Activated T-cell treated with anti-CD3 and anti-CD28 coated beads, Interleukin-2, amount 50 U/mL, for 1 hour (primary cell): ENCODE measurements around the gene SP140L.
"Not testable (repeated sequence)": the region's sequence is repeated elsewhere in the genome, so short reads cannot be mapped to it uniquely, and the experiment has no call there.

ENCODE experiments used
- DNase-seq: peaks from one replicate; pipeline ENCODE4 v3.0.0-alpha.2; 2020

Gene SP140L

DNA sequence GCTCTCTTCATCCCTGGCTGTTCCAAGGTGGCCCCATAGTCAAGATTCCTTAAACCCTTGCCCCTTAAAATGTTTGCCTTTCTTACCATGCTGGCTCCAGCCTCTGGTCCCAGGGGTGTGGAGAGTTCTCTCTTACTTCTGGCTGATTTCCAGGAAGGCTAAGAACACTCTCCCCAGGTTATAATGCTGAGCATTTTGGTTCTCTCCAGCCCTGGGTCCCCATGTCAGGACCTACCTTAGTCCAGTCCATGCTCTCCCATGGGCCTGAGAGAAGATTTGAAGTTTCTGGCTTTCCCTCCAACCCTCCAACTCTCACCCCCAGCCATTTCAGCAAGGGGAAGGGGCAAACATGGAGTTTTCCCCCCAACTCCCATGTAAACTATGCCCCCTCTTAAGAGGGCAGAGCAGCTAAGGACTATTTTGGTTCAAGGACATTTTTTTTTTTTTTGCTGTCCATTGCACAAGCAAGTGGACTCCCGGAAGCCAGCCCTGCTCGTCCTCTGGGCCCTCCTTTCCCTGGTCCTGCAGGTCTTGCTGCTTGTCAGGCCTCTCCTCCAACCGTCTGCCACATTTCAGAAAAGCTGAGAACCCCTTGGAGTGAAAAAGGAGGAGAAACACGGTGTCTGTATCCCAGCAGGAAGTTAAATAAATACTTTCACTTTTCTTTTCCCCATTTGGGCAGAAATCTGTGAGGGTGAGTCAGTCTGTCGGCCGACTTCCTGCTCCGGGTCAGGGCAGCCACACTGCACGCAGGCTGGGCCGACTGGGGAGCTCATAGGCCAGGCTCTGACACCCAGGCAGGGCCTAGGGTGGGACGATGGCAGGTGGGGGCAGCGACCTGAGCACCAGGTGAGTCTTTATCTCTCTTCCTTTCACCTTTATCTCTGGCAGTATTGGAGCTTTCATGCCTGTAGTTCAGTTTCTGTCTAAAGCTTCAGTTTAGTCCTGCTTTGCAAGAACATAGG, at the start of gene SP140L:
Gene SP140L, plus strand, starts transcription at position 741 of the 965 bp plus-strand sequence. Its CDS starts 77 bp downstream, at position 818.
- DNase-seq, result peak; percentile 78

DNA sequence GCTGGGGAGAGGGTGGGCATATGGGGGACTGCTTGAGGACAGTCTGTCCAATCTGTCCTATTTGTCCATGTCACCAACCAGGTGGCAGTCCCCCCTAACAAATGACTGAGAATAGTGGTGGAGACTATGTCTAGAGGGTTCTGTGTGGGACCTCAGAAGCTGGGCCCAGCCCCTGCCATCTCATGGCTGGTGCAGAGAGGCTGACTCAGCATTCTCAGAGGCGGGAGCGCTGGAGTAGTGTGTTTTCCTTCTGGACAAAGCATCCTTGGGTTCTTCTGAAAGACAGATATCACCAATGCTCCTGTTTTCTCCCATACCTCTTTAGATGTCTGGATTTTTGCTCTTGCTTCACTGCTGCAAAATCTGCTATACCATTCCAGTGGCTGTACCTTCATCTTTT, 44.1 kb upstream of the SP140L start:
- DNase-seq, result no peak

- DNase-seq, result no peak
These were observed 40.9 kb upstream of the SP140L start for GRCh38 chr2:230286048-230286447.

GRCh38 chr2:230289311-230289710, 37.7 kb upstream of the SP140L start:
- DNase-seq, result not testable (repeated sequence)

DNA sequence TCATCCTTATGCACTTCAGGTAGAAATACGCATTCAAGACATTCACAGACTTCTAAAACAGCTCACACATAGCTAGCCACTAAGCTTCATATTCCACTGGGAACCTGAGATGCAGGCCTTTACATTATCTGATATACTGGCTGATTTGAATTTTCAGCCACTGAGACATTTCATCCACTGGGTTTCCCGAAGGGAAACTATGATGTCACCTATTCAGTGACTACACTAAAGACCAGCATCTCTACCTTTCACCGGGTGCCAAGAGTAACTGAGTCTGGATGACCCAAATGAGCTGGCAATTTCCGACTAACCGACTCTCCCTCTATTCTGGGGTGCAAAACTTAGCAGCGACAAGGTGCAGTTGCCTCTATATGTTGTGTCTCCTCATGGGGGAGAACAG, 31.8 kb upstream of the SP140L start:
- DNase-seq, result no peak

DNA sequence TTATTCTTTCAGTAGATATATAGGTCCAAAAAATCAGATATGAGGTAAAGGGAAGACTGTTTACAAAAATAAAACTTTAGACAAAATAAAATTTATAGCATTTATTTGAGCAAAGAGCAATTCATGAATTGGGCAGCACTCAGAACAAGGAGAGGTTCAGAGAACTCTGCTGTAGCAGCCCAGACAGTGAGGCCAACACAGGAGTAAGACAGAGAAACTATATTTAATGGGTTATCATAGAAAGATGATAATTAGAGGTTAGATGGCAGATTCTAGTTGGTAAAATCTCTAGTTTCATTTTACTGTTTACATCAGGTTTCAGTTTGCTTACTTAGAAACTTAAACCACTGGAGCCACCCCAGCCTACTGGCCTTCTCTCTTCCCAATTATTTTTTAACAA, 30.1 kb upstream of the SP140L start:
- no peak for DNase-seq

DNA sequence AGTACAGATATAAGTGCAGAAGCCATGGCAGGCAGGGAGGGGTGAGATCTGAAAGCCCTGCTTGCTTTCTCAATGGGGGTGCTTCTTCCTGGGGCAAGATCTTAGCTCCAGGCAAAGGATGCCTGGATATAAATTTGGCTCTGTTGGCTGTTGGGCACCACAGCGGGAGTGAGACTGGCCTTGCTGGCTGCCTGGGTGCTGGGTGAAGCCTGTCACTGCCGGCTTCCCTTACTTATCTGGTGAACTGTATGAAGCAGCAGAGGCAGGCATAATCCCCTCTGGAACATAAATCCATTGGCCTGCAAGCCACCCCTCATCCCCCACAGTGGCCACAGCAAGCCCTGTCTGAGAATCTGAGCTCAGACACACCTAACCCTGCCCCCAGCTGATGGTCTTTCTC, 27.4 kb upstream of the SP140L start:
- no peak for DNase-seq

DNA sequence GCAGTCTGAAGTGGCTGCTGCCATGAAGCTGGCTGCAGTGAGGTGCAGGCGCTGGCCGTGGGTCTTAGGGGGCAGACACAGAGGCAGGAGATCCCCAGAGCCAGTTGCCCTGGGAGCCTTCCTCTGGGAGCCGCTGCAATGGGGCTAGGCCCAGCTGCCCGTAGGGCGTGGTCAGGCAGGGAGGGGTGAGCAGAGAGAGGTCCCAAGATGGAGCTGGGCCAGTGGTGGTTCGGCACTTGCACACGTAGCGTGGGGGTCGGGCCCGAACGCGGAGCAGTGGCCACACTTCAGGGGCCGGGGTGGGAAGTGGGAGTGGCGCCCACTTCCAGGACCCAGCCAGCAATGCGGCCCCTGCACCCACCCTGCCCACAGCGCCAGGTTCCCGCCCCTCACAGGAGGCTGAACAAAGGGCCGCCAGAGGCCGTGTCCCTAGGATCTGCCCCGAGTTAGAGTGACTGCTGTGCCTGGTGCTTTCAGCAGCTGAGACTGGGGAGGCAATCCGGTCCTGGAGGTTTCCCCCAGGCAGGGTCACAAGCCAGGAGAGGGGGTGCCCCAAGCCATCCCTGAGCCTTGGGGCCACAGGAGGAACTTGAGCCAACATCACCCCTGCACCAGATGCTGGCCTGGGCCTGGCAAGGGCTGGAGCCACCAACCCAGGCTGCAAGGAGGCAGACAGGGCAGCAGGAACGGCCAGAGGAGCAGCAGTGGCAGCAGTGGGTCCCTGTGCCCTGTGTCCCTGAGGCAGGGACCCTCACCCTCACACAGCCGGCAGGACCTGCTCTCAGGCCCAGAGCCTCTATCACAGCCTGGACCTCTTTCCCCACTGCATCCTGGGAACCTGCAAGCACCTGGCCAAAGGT, 21.3 kb upstream of the SP140L start:
- no peak for DNase-seq

GRCh38 chr2:230306474-230306873, 20.5 kb upstream of the SP140L start:
- no peak for DNase-seq

- DNase-seq, result no peak
These were observed 19.5 kb upstream of the SP140L start for GRCh38 chr2:230307485-230307884.

DNA sequence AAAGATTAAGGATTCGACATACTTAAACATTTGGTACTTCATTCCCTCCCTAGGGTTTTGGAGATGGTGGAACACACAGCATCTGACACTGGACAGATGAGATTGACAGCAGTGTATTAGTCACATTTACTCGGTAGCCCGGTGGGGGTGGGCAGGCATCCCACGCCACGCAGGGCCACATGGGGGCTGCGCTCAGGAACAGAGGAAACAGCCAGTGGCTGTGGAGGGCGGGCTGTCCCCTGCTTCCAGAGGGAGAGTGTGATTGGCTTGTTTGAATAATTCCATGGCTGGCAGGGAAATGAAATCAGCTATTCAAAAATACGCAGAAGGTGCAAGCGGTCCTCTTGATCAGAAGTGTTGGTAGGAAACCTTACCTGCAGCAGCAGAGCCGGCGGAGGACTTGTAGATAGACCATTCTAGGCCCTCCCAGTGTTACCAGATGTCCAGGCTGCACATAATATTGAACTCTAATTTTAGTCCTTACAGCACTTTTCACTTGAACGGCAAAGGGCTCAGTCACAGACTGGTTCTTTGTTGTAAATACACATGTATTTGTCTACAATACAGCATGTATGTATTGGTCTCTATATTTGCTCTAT, 18.5 kb upstream of the SP140L start:
- DNase-seq, result no peak

GRCh38 chr2:230310792-230311191, 16.2 kb upstream of the SP140L start:
- not testable (repeated sequence) for DNase-seq

DNA sequence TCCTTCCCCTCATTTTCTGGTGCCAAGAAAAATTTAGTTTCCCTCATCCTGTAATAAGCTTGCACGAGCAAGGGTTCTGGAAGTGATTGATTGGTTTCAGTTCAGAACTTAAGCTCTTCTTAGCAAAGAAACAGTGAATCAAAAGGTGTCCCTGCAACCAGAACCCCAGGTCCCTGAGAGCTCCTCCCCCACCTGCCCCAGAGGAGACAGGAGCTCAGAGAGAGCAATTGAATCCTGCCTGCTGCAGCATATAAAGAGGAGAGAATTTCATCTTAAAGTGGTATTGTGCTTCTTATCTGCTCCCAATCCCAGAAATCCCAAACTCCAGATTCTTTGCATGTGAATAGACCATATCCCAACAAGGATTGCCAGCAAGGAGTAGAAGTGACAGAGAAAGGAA, 15.4 kb upstream of the SP140L start:
- DNase-seq, result not testable (repeated sequence)

GRCh38 chr2:230312638-230313037, 14.4 kb upstream of the SP140L start:
- no peak for DNase-seq

- no peak for DNase-seq
These were observed 9.6 kb upstream of the SP140L start for GRCh38 chr2:230317366-230317765.

- no peak for DNase-seq
These were observed 8.5 kb upstream of the SP140L start for GRCh38 chr2:230318190-230319121.

GRCh38 chr2:230319211-230319862, 7.7 kb upstream of the SP140L start:
- DNase-seq, result peak; percentile 59

GRCh38 chr2:230321031-230321430, 6.0 kb upstream of the SP140L start:
- DNase-seq, result no peak

DNA sequence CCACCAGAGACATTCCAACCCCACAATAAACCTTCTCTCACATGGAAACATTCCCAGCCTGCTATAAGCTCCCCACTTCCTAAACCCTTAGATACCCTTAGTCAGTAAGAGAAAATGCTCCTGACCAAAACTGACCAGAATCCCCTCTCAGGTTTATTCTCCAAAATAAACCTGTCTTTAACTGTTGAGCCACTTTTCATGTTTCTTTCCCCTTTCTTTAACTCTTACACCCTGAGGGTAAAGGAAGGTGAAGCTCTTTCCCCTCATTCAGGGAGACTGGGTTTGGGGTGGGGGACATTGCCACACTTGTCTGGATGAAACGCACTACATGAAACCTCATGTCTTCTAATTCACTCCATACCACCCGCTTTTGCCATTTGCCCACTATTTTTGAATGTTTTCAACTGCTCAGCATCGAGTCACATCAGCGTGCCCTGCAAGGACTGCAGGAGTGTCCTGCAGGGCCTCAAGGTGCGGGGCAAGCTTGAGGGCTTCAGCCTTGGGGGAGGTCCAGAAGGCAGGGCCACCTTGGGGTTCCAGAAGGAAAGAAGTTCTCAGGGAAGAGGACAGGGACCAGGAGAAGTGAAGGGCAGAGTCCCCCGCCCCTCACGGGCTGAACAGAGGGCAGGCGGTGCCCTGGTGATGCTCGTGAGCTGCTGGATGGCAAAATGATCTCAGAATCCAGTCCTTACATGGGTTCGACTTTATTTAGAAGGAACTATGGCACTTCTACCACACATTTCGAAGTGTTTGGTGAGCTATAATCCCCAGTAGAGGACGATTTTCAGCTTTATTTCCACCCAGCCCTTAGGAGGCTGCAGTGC, 4.2 kb upstream of the SP140L start:
- no peak for DNase-seq

DNA sequence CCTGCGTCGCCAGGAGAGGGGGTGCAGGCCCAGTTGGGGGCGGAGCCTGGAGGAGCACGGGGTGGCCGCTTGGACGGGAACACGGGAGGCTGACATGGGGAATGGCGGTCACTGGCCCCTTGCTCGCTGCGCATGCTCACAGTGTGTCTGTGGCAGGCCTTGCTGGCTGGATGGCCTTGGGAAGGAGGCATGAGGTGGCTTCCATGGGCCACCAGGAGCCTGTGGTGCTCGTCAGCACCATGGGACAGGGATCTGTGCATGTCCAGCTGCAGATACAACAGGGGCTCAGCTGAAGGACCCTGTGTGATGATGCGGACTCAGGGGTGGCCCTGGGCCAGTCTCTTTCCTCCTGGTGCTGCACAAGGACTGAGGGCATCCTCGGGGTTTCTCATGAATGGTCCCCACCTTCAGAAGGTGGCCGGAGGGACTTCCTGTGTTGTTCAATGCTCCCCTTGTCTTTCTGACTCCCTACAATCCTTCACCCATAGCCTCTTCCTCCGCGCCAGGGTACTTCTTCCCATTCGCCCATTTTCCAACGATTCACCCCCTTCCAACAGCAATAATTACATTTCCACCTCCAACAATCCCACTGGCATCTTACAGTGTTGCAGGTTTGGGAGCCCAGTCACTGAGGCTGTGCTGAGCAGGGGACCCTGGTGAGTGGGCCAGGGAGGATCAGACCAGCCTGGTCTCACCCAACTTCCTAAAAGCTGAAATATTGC, 3.4 kb upstream of the SP140L start:
- DNase-seq, result no peak
